WTC11 (cell line): ENCODE data around the gene ZNF830. TPM values are rescaled to one million over a fixed set of nuclear protein-coding genes. Genes with fewer than 3 reads are reported as not detected.

Experiments
- ATAC-seq: fragments of 200-7000 bp; cut with Tn5 transposase; 2 replicates; pipeline ENCODE4 v1.10.0; 2021; ENCODE audit warnings: mild to moderate bottlenecking, moderate library complexity
- CTCF ChIA-PET: fragments of 300-600 bp; sonication (Branson Sonifier 250); formaldehyde crosslinking; loops from one replicate; lab custom pipeline; 2021; ENCODE audit warnings: antibody characterized with exemption; lab: Charles Lee
- POLR2A ChIA-PET: fragments of 350-600 bp; sonication (Branson Sonifier 250); formaldehyde crosslinking; loops from one replicate; lab custom pipeline; 2021; ENCODE audit warnings: antibody characterized with exemption; lab: Charles Lee
- DNase-seq: peaks from one replicate; pipeline ENCODE4 v3.0.0; 2021; ENCODE audit warnings: low spot score
- H3K27ac Mint-ChIP-seq: 2 replicates; pipeline ENCODE4 v1.8.0; 2021; ENCODE audit warnings: mixed read lengths
- H3K27me3 Mint-ChIP-seq: 2 replicates; pipeline ENCODE4 v1.8.0; 2021; ENCODE audit warnings: low read depth, mild to moderate bottlenecking, moderate library complexity, mixed read lengths
- H3K36me3 Mint-ChIP-seq: 2 replicates; pipeline ENCODE4 v1.8.0; 2021; ENCODE audit warnings: mixed read lengths
- H3K4me1 Mint-ChIP-seq: 2 replicates; pipeline ENCODE4 v1.8.0; 2022; ENCODE audit warnings: mixed read lengths
- H3K4me3 Mint-ChIP-seq: 2 replicates; pipeline ENCODE4 v1.8.0; 2021; ENCODE audit warnings: mild to moderate bottlenecking, moderate library complexity, mixed read lengths
- H3K9me3 Mint-ChIP-seq: 2 replicates; pipeline ENCODE4 v1.8.0; 2021; ENCODE audit warnings: mixed read lengths
- ATF1 ChIP-seq: sonication (generic); formaldehyde crosslinking; IDR thresholded peaks from 2 replicates; pipeline ENCODE4 v1.8.1; 2023; ENCODE audit warnings: mild to moderate bottlenecking, moderate library complexity, missing genetic modification reagents
- CBFB ChIP-seq: sonication (generic); formaldehyde crosslinking; IDR thresholded peaks from 2 replicates; pipeline ENCODE4 v1.8.1; 2022; ENCODE audit warnings: mild to moderate bottlenecking, low read depth, missing genetic modification reagents
- CREB1 ChIP-seq: sonication (generic); formaldehyde crosslinking; IDR thresholded peaks from 2 replicates; pipeline ENCODE4 v1.8.0; 2023; ENCODE audit warnings: mild to moderate bottlenecking, missing genetic modification reagents
- EMX1 ChIP-seq: fragments of 250-450 bp; sonication (Bioruptor Pico); IDR thresholded peaks from 2 replicates; pipeline ENCODE4 v1.8.0; 2021; ENCODE audit warnings: mild to moderate bottlenecking
- ESRRA ChIP-seq: sonication (generic); formaldehyde crosslinking; IDR thresholded peaks from 2 replicates; pipeline ENCODE4 v1.8.1; 2022; ENCODE audit warnings: mild to moderate bottlenecking, missing genetic modification reagents, borderline replicate concordance
- ETV6 ChIP-seq: sonication (generic); formaldehyde crosslinking; IDR thresholded peaks from 2 replicates; pipeline ENCODE4 v1.8.1; 2022; ENCODE audit warnings: mild to moderate bottlenecking, missing genetic modification reagents
- FOXP1 ChIP-seq: sonication (generic); formaldehyde crosslinking; IDR thresholded peaks from 2 replicates; pipeline ENCODE4 v1.8.0; 2022; ENCODE audit warnings: missing genetic modification reagents, mild to moderate bottlenecking, moderate library complexity, borderline replicate concordance
- GRHL2 ChIP-seq: fragments of 250-450 bp; sonication (Bioruptor Pico); IDR thresholded peaks from 2 replicates; pipeline ENCODE4 v1.8.0; 2022; ENCODE audit warnings: mild to moderate bottlenecking, moderate library complexity; ENCODE audit not compliant: insufficient replicate concordance, severe bottlenecking
- JUN ChIP-seq: sonication (generic); formaldehyde crosslinking; IDR thresholded peaks from 2 replicates; pipeline ENCODE4 v1.8.0; 2023; ENCODE audit warnings: mild to moderate bottlenecking, missing genetic modification reagents
- KAT7 ChIP-seq: sonication (generic); formaldehyde crosslinking; IDR thresholded peaks from 2 replicates; pipeline ENCODE4 v1.8.1; 2023; ENCODE audit warnings: missing genetic modification reagents, mild to moderate bottlenecking, borderline replicate concordance
- NR2C2 ChIP-seq: sonication (generic); formaldehyde crosslinking; IDR thresholded peaks from 2 replicates; pipeline ENCODE4 v1.8.0; 2022; ENCODE audit warnings: mild to moderate bottlenecking, missing genetic modification reagents
- NR3C1 ChIP-seq: sonication (generic); formaldehyde crosslinking; conservative IDR thresholded peaks from 2 replicates; pipeline ENCODE4 v1.8.1; 2023; ENCODE audit warnings: low read depth, mild to moderate bottlenecking, missing genetic modification reagents
- PRRX2 ChIP-seq: fragments of 250-450 bp; sonication (Bioruptor Pico); IDR thresholded peaks from 2 replicates; pipeline ENCODE4 v1.8.0; 2021; ENCODE audit warnings: mild to moderate bottlenecking
- RELA ChIP-seq: sonication (generic); formaldehyde crosslinking; IDR thresholded peaks from 2 replicates; pipeline ENCODE4 v1.8.1; 2022; ENCODE audit warnings: missing genetic modification reagents, mild to moderate bottlenecking, borderline replicate concordance
- TCF7 ChIP-seq: sonication (generic); formaldehyde crosslinking; IDR thresholded peaks from 2 replicates; pipeline ENCODE4 v1.8.0; 2022; ENCODE audit warnings: mild to moderate bottlenecking, low read depth, missing genetic modification reagents, moderate library complexity
- ZNF121 ChIP-seq: sonication (generic); formaldehyde crosslinking; IDR thresholded peaks from 2 replicates; pipeline ENCODE4 v1.8.0; 2023; ENCODE audit warnings: missing genetic modification reagents
- ZNF232 ChIP-seq: sonication (generic); formaldehyde crosslinking; IDR thresholded peaks from 2 replicates; pipeline ENCODE4 v1.8.0; 2022; ENCODE audit warnings: mild to moderate bottlenecking, missing genetic modification reagents
- ZNF263 ChIP-seq: sonication (generic); formaldehyde crosslinking; IDR thresholded peaks from 2 replicates; pipeline ENCODE4 v1.8.1; 2022; ENCODE audit warnings: low read depth, mild to moderate bottlenecking, moderate library complexity, missing genetic modification reagents
- ZNF317 ChIP-seq: sonication (generic); formaldehyde crosslinking; IDR thresholded peaks from 2 replicates; pipeline ENCODE4 v1.8.1; 2023; ENCODE audit warnings: low read depth, mild to moderate bottlenecking, moderate library complexity, missing genetic modification reagents, borderline replicate concordance
- ZNF396 ChIP-seq: fragments of 250-450 bp; sonication (Bioruptor Pico); IDR thresholded peaks from 2 replicates; pipeline ENCODE4 v1.8.0; 2021; ENCODE audit warnings: mild to moderate bottlenecking, moderate library complexity, borderline replicate concordance
- total RNA-seq: library from RNA; stranded (reverse); gene quantifications from 3 replicates; pipeline ENCODE4 v1.2.3, GENCODE V29; 2021
- TF ChIP-seq, protein P1 (sequence below): fragments of 250-450 bp; sonication (Bioruptor Pico); IDR thresholded peaks from 2 replicates; pipeline ENCODE4 v2.1.2; 2022; ENCODE audit warnings: mild to moderate bottlenecking, moderate library complexity
- TF ChIP-seq, protein P2 (sequence below): sonication (generic); formaldehyde crosslinking; IDR thresholded peaks from 2 replicates; pipeline ENCODE4 v1.8.0; 2023; ENCODE audit warnings: missing genetic modification reagents, mild to moderate bottlenecking, borderline replicate concordance
- TF ChIP-seq, protein P3 (sequence below): sonication (generic); formaldehyde crosslinking; IDR thresholded peaks from 2 replicates; pipeline ENCODE4 v1.8.1; 2022; ENCODE audit warnings: low read depth, mild to moderate bottlenecking, moderate library complexity, missing genetic modification reagents, borderline replicate concordance
- TF ChIP-seq, protein P4 (sequence below): fragments of 250-450 bp; sonication (Bioruptor Pico); IDR thresholded peaks from 2 replicates; pipeline ENCODE4 v1.9.0; 2021; ENCODE audit warnings: mild to moderate bottlenecking
- TF ChIP-seq, protein P5 (sequence below): sonication (generic); formaldehyde crosslinking; IDR thresholded peaks from 2 replicates; pipeline ENCODE4 v1.8.0; 2023; ENCODE audit warnings: mild to moderate bottlenecking, missing genetic modification reagents

The ZNF830 gene
- total RNA-seq, 1 experiment from 2014 or later = 20.2 TPM

DNA sequence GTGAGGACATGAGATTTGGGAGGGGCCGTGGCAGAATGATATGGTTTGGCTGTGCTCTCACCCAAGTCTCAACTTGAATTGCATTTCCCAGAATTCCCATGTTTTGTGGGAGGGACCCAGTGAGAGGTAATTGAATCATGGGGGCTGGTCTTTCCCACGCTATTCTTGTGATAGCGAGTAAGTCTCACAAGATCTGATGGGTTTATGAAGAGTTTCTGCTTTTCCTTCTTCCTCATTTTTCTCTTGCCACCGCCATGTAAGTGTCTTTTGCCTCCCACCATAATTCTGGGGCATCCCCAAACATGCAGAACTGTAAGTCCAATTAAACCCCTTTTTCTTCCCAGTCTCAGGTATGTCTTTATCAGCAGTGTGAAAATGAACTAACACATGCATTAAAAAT, 40.7 kb upstream of the ZNF830 start:
- Mint-ChIP-seq H3K9me3 (no peaks in the 10 kb centered on the region; the same call in 1 of the 2 replicates), H3K4me1 (no peaks in the 10 kb centered on the region), H3K27me3 (no peaks in the 10 kb centered on the region; the same call in 1 of the 2 replicates), H3K27ac (no peak overlapping the region), H3K4me3 (no peak overlapping the region), H3K36me3 (no peaks in the 10 kb centered on the region)
- no peak for DNase-seq
- no peak for ATAC-seq
- ChIA-PET POLR2A (no interaction called here), CTCF (no interaction called here)
- no peak for TF ChIP-seq ESRRA (CRISPR knock-in tag)
- TF ChIP-seq TCF7 (CRISPR knock-in tag) = no peak
- no peak for TF ChIP-seq GRHL2 (CRISPR knock-in tag)
- TF ChIP-seq FOXP1 (CRISPR knock-in tag) = no peak
- no peak for TF ChIP-seq NR3C1 (CRISPR knock-in tag)
- no peak for TF ChIP-seq EMX1 (CRISPR knock-in tag)
- no peak for TF ChIP-seq PRRX2
- TF ChIP-seq ATF1 (CRISPR knock-in tag) = no peak
- TF ChIP-seq ZNF121 (CRISPR knock-in tag) = no peak
- no peak for TF ChIP-seq ZNF232 (CRISPR knock-in tag)
- no peak for TF ChIP-seq NR2C2
- no peak for TF ChIP-seq CBFB (CRISPR knock-in tag)
- no peak for TF ChIP-seq ETV6 (CRISPR knock-in tag)
- TF ChIP-seq, protein P1, sequence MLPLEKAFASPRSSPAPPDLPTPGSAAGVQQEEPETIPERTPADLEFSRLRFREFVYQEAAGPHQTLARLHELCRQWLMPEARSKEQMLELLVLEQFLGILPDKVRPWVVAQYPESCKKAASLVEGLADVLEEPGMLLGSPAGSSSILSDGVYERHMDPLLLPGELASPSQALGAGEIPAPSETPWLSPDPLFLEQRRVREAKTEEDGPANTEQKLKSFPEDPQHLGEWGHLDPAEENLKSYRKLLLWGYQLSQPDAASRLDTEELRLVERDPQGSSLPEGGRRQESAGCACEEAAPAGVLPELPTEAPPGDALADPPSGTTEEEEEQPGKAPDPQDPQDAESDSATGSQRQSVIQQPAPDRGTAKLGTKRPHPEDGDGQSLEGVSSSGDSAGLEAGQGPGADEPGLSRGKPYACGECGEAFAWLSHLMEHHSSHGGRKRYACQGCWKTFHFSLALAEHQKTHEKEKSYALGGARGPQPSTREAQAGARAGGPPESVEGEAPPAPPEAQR (CRISPR knock-in tag) = no peak
- TF ChIP-seq, protein P2, sequence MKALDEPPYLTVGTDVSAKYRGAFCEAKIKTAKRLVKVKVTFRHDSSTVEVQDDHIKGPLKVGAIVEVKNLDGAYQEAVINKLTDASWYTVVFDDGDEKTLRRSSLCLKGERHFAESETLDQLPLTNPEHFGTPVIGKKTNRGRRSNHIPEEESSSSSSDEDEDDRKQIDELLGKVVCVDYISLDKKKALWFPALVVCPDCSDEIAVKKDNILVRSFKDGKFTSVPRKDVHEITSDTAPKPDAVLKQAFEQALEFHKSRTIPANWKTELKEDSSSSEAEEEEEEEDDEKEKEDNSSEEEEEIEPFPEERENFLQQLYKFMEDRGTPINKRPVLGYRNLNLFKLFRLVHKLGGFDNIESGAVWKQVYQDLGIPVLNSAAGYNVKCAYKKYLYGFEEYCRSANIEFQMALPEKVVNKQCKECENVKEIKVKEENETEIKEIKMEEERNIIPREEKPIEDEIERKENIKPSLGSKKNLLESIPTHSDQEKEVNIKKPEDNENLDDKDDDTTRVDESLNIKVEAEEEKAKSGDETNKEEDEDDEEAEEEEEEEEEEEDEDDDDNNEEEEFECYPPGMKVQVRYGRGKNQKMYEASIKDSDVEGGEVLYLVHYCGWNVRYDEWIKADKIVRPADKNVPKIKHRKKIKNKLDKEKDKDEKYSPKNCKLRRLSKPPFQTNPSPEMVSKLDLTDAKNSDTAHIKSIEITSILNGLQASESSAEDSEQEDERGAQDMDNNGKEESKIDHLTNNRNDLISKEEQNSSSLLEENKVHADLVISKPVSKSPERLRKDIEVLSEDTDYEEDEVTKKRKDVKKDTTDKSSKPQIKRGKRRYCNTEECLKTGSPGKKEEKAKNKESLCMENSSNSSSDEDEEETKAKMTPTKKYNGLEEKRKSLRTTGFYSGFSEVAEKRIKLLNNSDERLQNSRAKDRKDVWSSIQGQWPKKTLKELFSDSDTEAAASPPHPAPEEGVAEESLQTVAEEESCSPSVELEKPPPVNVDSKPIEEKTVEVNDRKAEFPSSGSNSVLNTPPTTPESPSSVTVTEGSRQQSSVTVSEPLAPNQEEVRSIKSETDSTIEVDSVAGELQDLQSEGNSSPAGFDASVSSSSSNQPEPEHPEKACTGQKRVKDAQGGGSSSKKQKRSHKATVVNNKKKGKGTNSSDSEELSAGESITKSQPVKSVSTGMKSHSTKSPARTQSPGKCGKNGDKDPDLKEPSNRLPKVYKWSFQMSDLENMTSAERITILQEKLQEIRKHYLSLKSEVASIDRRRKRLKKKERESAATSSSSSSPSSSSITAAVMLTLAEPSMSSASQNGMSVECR (CRISPR knock-in tag) = no peak
- TF ChIP-seq ZNF396 (CRISPR knock-in tag) = no peak
- TF ChIP-seq, protein P3, sequence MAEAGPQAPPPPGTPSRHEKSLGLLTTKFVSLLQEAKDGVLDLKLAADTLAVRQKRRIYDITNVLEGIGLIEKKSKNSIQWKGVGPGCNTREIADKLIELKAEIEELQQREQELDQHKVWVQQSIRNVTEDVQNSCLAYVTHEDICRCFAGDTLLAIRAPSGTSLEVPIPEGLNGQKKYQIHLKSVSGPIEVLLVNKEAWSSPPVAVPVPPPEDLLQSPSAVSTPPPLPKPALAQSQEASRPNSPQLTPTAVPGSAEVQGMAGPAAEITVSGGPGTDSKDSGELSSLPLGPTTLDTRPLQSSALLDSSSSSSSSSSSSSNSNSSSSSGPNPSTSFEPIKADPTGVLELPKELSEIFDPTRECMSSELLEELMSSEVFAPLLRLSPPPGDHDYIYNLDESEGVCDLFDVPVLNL (CRISPR knock-in tag) = no peak
- no peak for TF ChIP-seq ZNF317 (CRISPR knock-in tag)

DNA sequence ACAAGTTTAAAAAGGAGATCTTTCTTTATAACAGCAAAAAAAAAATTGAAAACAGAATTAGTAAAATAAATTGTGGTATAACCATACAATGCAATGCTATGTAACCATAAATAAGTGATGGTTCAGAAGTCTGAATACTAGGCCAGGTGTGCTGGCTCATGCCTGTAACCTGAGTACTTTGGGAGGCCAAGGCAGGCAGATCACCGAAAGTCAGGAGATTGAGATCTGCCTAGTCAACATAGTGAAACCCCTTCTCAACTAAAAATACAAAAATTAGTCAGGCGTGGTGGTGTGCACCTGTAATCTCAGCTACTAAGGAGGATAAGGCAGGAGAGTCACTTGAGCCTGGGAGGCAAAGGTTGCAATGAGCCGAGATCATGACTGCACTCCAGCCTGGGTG, 34.7 kb upstream of the ZNF830 start:
- no peak overlapping the region for H3K27ac Mint-ChIP-seq
- no peak overlapping the region for H3K4me3 Mint-ChIP-seq
- no peaks in the 10 kb centered on the region; the same call in 1 of the 2 replicates for H3K27me3 Mint-ChIP-seq
- no peak for ATAC-seq
- no peaks in the 10 kb centered on the region for H3K36me3 Mint-ChIP-seq
- CTCF ChIA-PET = no interaction called here
- POLR2A ChIA-PET = interaction anchor here (0.7 kb wide), 1 partner anchor 382 kb away, joined by 8 read pairs; no protein-coding TSS in a partner anchor
- no peaks in the 10 kb centered on the region for H3K4me1 Mint-ChIP-seq
- no peaks in the 10 kb centered on the region; the same call in 1 of the 2 replicates for H3K9me3 Mint-ChIP-seq
- DNase-seq = no peak
- no peak for TF ChIP-seq RELA (CRISPR knock-in tag)
- no peak for TF ChIP-seq ZNF121 (CRISPR knock-in tag)
- TF ChIP-seq, protein P4, sequence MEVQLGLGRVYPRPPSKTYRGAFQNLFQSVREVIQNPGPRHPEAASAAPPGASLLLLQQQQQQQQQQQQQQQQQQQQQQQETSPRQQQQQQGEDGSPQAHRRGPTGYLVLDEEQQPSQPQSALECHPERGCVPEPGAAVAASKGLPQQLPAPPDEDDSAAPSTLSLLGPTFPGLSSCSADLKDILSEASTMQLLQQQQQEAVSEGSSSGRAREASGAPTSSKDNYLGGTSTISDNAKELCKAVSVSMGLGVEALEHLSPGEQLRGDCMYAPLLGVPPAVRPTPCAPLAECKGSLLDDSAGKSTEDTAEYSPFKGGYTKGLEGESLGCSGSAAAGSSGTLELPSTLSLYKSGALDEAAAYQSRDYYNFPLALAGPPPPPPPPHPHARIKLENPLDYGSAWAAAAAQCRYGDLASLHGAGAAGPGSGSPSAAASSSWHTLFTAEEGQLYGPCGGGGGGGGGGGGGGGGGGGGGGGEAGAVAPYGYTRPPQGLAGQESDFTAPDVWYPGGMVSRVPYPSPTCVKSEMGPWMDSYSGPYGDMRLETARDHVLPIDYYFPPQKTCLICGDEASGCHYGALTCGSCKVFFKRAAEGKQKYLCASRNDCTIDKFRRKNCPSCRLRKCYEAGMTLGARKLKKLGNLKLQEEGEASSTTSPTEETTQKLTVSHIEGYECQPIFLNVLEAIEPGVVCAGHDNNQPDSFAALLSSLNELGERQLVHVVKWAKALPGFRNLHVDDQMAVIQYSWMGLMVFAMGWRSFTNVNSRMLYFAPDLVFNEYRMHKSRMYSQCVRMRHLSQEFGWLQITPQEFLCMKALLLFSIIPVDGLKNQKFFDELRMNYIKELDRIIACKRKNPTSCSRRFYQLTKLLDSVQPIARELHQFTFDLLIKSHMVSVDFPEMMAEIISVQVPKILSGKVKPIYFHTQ (CRISPR knock-in tag) = no peak
- TF ChIP-seq CREB1 = no peak
- TF ChIP-seq, protein P5, sequence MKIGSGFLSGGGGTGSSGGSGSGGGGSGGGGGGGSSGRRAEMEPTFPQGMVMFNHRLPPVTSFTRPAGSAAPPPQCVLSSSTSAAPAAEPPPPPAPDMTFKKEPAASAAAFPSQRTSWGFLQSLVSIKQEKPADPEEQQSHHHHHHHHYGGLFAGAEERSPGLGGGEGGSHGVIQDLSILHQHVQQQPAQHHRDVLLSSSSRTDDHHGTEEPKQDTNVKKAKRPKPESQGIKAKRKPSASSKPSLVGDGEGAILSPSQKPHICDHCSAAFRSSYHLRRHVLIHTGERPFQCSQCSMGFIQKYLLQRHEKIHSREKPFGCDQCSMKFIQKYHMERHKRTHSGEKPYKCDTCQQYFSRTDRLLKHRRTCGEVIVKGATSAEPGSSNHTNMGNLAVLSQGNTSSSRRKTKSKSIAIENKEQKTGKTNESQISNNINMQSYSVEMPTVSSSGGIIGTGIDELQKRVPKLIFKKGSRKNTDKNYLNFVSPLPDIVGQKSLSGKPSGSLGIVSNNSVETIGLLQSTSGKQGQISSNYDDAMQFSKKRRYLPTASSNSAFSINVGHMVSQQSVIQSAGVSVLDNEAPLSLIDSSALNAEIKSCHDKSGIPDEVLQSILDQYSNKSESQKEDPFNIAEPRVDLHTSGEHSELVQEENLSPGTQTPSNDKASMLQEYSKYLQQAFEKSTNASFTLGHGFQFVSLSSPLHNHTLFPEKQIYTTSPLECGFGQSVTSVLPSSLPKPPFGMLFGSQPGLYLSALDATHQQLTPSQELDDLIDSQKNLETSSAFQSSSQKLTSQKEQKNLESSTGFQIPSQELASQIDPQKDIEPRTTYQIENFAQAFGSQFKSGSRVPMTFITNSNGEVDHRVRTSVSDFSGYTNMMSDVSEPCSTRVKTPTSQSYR (CRISPR knock-in tag) = no peak
- no peak for TF ChIP-seq KAT7 (CRISPR knock-in tag)
- TF ChIP-seq ZNF263 = no peak
- TF ChIP-seq JUN (CRISPR knock-in tag) = no peak
